WTC11 (cell line): Measurements from ENCODE around the gene ETFB. TPM values are rescaled to one million over a fixed set of nuclear protein-coding genes. Genes with fewer than 3 reads are reported as not detected.

Source experiments
- ATAC-seq: fragments of 200-7000 bp; cut with Tn5 transposase; 2 replicates; pipeline ENCODE4 v1.10.0; 2021; ENCODE audit warnings: mild to moderate bottlenecking, moderate library complexity
- CTCF ChIA-PET: fragments of 300-600 bp; sonication (Branson Sonifier 250); formaldehyde crosslinking; loops from one replicate; lab custom pipeline; 2021; ENCODE audit warnings: antibody characterized with exemption; lab: Charles Lee
- POLR2A ChIA-PET: fragments of 350-600 bp; sonication (Branson Sonifier 250); formaldehyde crosslinking; loops from one replicate; lab custom pipeline; 2021; ENCODE audit warnings: antibody characterized with exemption; lab: Charles Lee
- DNase-seq: peaks from one replicate; pipeline ENCODE4 v3.0.0; 2021; ENCODE audit warnings: low spot score
- H3K27ac Mint-ChIP-seq: 2 replicates; pipeline ENCODE4 v1.8.0; 2021; ENCODE audit warnings: mixed read lengths
- H3K27me3 Mint-ChIP-seq: 2 replicates; pipeline ENCODE4 v1.8.0; 2021; ENCODE audit warnings: low read depth, mild to moderate bottlenecking, moderate library complexity, mixed read lengths
- H3K36me3 Mint-ChIP-seq: 2 replicates; pipeline ENCODE4 v1.8.0; 2021; ENCODE audit warnings: mixed read lengths
- H3K4me1 Mint-ChIP-seq: 2 replicates; pipeline ENCODE4 v1.8.0; 2022; ENCODE audit warnings: mixed read lengths
- H3K4me3 Mint-ChIP-seq: 2 replicates; pipeline ENCODE4 v1.8.0; 2021; ENCODE audit warnings: mild to moderate bottlenecking, moderate library complexity, mixed read lengths
- H3K9me3 Mint-ChIP-seq: 2 replicates; pipeline ENCODE4 v1.8.0; 2021; ENCODE audit warnings: mixed read lengths
- ATF6 ChIP-seq: sonication (generic); formaldehyde crosslinking; IDR thresholded peaks from 2 replicates; pipeline ENCODE4 v1.8.1; 2023; ENCODE audit warnings: mild to moderate bottlenecking, missing genetic modification reagents
- CREB1 ChIP-seq: sonication (generic); formaldehyde crosslinking; IDR thresholded peaks from 2 replicates; pipeline ENCODE4 v1.8.0; 2023; ENCODE audit warnings: mild to moderate bottlenecking, missing genetic modification reagents
- CTCF ChIP-seq: fragments of 200-600 bp; IDR thresholded peaks from 2 replicates; pipeline ENCODE4 v1.8.0; 2022; ENCODE audit warnings: antibody characterized with exemption
- FOXJ3 ChIP-seq: sonication (generic); formaldehyde crosslinking; IDR thresholded peaks from 2 replicates; pipeline ENCODE4 v1.9.0; 2021; ENCODE audit warnings: missing genetic modification reagents, mild to moderate bottlenecking, borderline replicate concordance
- FOXP4 ChIP-seq: sonication (generic); formaldehyde crosslinking; IDR thresholded peaks from 2 replicates; pipeline ENCODE4 v1.8.0; 2022; ENCODE audit warnings: mild to moderate bottlenecking, missing genetic modification reagents
- GRHL2 ChIP-seq: fragments of 250-450 bp; sonication (Bioruptor Pico); IDR thresholded peaks from 2 replicates; pipeline ENCODE4 v1.8.0; 2022; ENCODE audit warnings: mild to moderate bottlenecking, moderate library complexity; ENCODE audit not compliant: insufficient replicate concordance, severe bottlenecking
- HMGXB4 ChIP-seq: sonication (generic); formaldehyde crosslinking; IDR thresholded peaks from 2 replicates; pipeline ENCODE4 v1.8.1; 2023; ENCODE audit warnings: mild to moderate bottlenecking, moderate library complexity, missing genetic modification reagents
- JUN ChIP-seq: sonication (generic); formaldehyde crosslinking; IDR thresholded peaks from 2 replicates; pipeline ENCODE4 v1.8.0; 2023; ENCODE audit warnings: mild to moderate bottlenecking, missing genetic modification reagents
- MLX ChIP-seq: sonication (generic); formaldehyde crosslinking; IDR thresholded peaks from 2 replicates; pipeline ENCODE4 v1.8.1; 2023; ENCODE audit warnings: mild to moderate bottlenecking, missing genetic modification reagents, moderate library complexity
- MXD4 ChIP-seq: fragments of 250-450 bp; sonication (Bioruptor Pico); IDR thresholded peaks from 2 replicates; pipeline ENCODE4 v1.8.0; 2021; ENCODE audit warnings: mild to moderate bottlenecking, moderate library complexity, borderline replicate concordance
- NFE2L1 ChIP-seq: sonication (generic); formaldehyde crosslinking; IDR thresholded peaks from 2 replicates; pipeline ENCODE4 v1.8.1; 2023; ENCODE audit warnings: missing genetic modification reagents
- RELA ChIP-seq: sonication (generic); formaldehyde crosslinking; IDR thresholded peaks from 2 replicates; pipeline ENCODE4 v1.8.1; 2022; ENCODE audit warnings: missing genetic modification reagents, mild to moderate bottlenecking, borderline replicate concordance
- TCF7 ChIP-seq: sonication (generic); formaldehyde crosslinking; IDR thresholded peaks from 2 replicates; pipeline ENCODE4 v1.8.0; 2022; ENCODE audit warnings: mild to moderate bottlenecking, low read depth, missing genetic modification reagents, moderate library complexity
- TEAD1 ChIP-seq: sonication (generic); formaldehyde crosslinking; IDR thresholded peaks from 2 replicates; pipeline ENCODE4 v1.8.0; 2022; ENCODE audit warnings: mild to moderate bottlenecking, missing genetic modification reagents
- USF2 ChIP-seq: sonication (generic); formaldehyde crosslinking; IDR thresholded peaks from 2 replicates; pipeline ENCODE4 v1.8.1; 2023; ENCODE audit warnings: mild to moderate bottlenecking, missing genetic modification reagents, moderate library complexity
- ZBTB21 ChIP-seq: sonication (generic); formaldehyde crosslinking; IDR thresholded peaks from 2 replicates; pipeline ENCODE4 v1.8.1; 2023; ENCODE audit warnings: mild to moderate bottlenecking, missing genetic modification reagents, borderline replicate concordance
- ZMAT4 ChIP-seq: fragments of 250-450 bp; sonication (Bioruptor Pico); IDR thresholded peaks from 2 replicates; pipeline ENCODE4 v1.9.0; 2021; ENCODE audit warnings: mild to moderate bottlenecking
- ZNF425 ChIP-seq: fragments of 250-450 bp; sonication (Bioruptor Pico); conservative IDR thresholded peaks from 2 replicates; pipeline ENCODE4 v1.9.0; 2021; ENCODE audit warnings: mild to moderate bottlenecking
- ZSCAN18 ChIP-seq: fragments of 250-450 bp; sonication (Bioruptor Pico); IDR thresholded peaks from 2 replicates; pipeline ENCODE4 v2.1.2; 2022; ENCODE audit warnings: mild to moderate bottlenecking, moderate library complexity
- total RNA-seq: library from RNA; stranded (reverse); gene quantifications from 3 replicates; pipeline ENCODE4 v1.2.3, GENCODE V29; 2021

ETFB gene
- total RNA-seq, 1 experiment from 2014 or later = 60.6 TPM

- DNase-seq (no peak), ATAC-seq (no peak)
- H3K4me1 Mint-ChIP-seq = peaks cover 32% of the 10 kb centered on the region
- no peak for TF ChIP-seq HMGXB4 (CRISPR knock-in tag)
- TF ChIP-seq NFE2L1 (CRISPR knock-in tag) = no peak
- peak overlapping the region; percentile 78 for H3K27ac Mint-ChIP-seq
- no peaks in the 10 kb centered on the region for H3K27me3 Mint-ChIP-seq
- ChIA-PET CTCF (interaction anchor here (1.3 to 4.4 kb wide), 5 partner anchors 12 to 261 kb away, joined by 3 to 41 read pairs (median 14); no protein-coding TSS in a partner anchor), POLR2A (no interaction called here)
- peaks cover 9% of the 10 kb centered on the region for H3K36me3 Mint-ChIP-seq
- peak overlapping the region; percentile 53 for H3K4me3 Mint-ChIP-seq
- peaks cover 4% of the 10 kb centered on the region for H3K9me3 Mint-ChIP-seq
Measured at GRCh38 chr19:51396175-51396574, 30.0 kb upstream of the ETFB start.

- DNase-seq (peak; percentile 98), ATAC-seq (peak; percentile 92)
- ChIA-PET POLR2A (interaction anchor here (1.2 to 1.3 kb wide), 2 partner anchors 26 to 55 kb away, joined by 4 to 13 read pairs; no protein-coding TSS in a partner anchor), CTCF (interaction anchor here (0.8 to 4.4 kb wide), 8 partner anchors 14 to 267 kb away, joined by 3 to 41 read pairs (median 6); no protein-coding TSS in a partner anchor)
- H3K4me1 Mint-ChIP-seq = peaks cover 46% of the 10 kb centered on the region
- H3K27ac Mint-ChIP-seq = peak overlapping the region; percentile 99
- H3K27me3 Mint-ChIP-seq = no peaks in the 10 kb centered on the region
- H3K9me3 Mint-ChIP-seq = no peaks in the 10 kb centered on the region
- no peaks in the 10 kb centered on the region for H3K36me3 Mint-ChIP-seq
- H3K4me3 Mint-ChIP-seq = peak overlapping the region; percentile 94
- TF ChIP-seq MXD4 (CRISPR knock-in tag) = no peak
- no peak for TF ChIP-seq CTCF
- TF ChIP-seq FOXJ3 = no peak
- no peak for TF ChIP-seq CREB1 (CRISPR knock-in tag)
- no peak for TF ChIP-seq ZBTB21 (CRISPR knock-in tag)
- TF ChIP-seq JUN (CRISPR knock-in tag) = no peak
- no peak for TF ChIP-seq ZSCAN18 (CRISPR knock-in tag)
- peak; percentile 77; the same call in 1 of the 2 replicates for TF ChIP-seq TEAD1 (CRISPR knock-in tag)
- TF ChIP-seq RELA (CRISPR knock-in tag) = no peak
- 0 out of 2 replicates have a peak, but pooled peaks have one; percentile 40 for TF ChIP-seq FOXP4 (CRISPR knock-in tag)
- no peak for TF ChIP-seq ZNF425 (CRISPR knock-in tag)
- TF ChIP-seq ZMAT4 (CRISPR knock-in tag) = no peak
- no peak for TF ChIP-seq GRHL2 (CRISPR knock-in tag)
- no peak for TF ChIP-seq TCF7 (CRISPR knock-in tag)
- no peak for TF ChIP-seq MLX (CRISPR knock-in tag)
- TF ChIP-seq ATF6 (CRISPR knock-in tag) = no peak
- TF ChIP-seq USF2 (CRISPR knock-in tag) = no peak
Measured at GRCh38 chr19:51394050-51394836, 28.1 kb upstream of the ETFB start.
